Transverse colon (tissue), 4 donors: ENCODE measurements around the gene FCRL2.

ENCODE experiments used
- EP300 ChIP-seq: sonication (generic); formaldehyde crosslinking; IDR thresholded peaks from one replicate; pipeline ENCODE4 v1.6.1; 2017; ENCODE audit warnings: antibody characterized with exemption, low read depth
- POLR2A ChIP-seq: fragments of 450-650 bp; IDR thresholded peaks from one replicate; pipeline ENCODE4 v1.6.1; 2016; ENCODE audit warnings: antibody characterized with exemption, mild to moderate bottlenecking, moderate library complexity
- POLR2AphosphoS5 ChIP-seq, 3 donors: sonication (generic); formaldehyde crosslinking; IDR thresholded peaks; one replicate each; pipeline ENCODE4 v1.6.1; 2016; ENCODE audit warnings: antibody characterized with exemption in 3 of 3
- TF ChIP-seq, protein P1 (sequence below), 5 experiments: fragments of 200-600 bp in 3 of 5; fragments of 450-650 bp in 2 of 5; sonication (generic) in 3 of 5; IDR thresholded peaks; 1 replicate in 2 of 5; 2 replicates in 3 of 5; pipeline ENCODE4 v1.5.1; 2016 to 2017; ENCODE audit warnings: antibody characterized with exemption in 5 of 5, inconsistent platforms in 3 of 5, mild to moderate bottlenecking in 2 of 5, moderate library complexity in 1 of 5

DNA sequence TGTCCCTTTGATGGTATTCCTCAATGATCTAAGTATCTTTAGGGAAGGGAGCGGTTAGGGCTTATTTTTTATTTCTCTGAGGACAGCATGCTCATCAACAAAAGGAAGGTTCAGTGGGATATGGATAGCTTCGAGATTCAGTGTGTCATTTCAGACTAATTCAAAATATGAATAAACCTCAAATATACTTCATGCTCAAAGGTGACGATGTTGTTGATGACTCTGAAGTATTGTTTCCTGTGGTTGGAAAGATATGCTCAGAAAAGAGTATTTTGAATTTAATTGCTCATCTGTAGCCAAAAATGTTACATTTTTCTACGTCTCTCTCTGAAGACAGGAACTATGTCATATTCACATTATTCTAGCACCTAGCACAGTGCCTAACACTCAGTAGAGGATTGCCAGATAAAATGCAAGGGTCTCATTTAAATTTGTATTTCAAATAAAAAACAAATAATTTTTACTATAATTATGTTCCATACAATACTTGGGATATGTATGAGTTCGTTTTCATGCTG is 74.6 kb downstream of the FCRL2 start:
- TF ChIP-seq POLR2AphosphoS5 (IDR thresholded peaks at IDR 0.05) (no peak), POLR2A (no peak), EP300 (no peak)
- TF ChIP-seq, protein P1, sequence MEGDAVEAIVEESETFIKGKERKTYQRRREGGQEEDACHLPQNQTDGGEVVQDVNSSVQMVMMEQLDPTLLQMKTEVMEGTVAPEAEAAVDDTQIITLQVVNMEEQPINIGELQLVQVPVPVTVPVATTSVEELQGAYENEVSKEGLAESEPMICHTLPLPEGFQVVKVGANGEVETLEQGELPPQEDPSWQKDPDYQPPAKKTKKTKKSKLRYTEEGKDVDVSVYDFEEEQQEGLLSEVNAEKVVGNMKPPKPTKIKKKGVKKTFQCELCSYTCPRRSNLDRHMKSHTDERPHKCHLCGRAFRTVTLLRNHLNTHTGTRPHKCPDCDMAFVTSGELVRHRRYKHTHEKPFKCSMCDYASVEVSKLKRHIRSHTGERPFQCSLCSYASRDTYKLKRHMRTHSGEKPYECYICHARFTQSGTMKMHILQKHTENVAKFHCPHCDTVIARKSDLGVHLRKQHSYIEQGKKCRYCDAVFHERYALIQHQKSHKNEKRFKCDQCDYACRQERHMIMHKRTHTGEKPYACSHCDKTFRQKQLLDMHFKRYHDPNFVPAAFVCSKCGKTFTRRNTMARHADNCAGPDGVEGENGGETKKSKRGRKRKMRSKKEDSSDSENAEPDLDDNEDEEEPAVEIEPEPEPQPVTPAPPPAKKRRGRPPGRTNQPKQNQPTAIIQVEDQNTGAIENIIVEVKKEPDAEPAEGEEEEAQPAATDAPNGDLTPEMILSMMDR (IDR thresholded peaks at IDR 0.05), result no peak
